HG03064 (cell line): ENCODE results near the gene SUMF1.
"Not testable (repeated sequence)": the region's sequence is repeated elsewhere in the genome, so short reads cannot be mapped to it uniquely, and the experiment has no call there.

Source experiments
- ATAC-seq: cut with Tn5 transposase; IDR thresholded peaks from one replicate; pipeline ENCODE4 v1.9.1; 2021; ENCODE audit warnings: low read depth; ENCODE audit not compliant: unreplicated experiment

Gene SUMF1

GRCh38 chr3:4462369-4463040, 4.6 kb downstream of the SUMF1 start:
- ATAC-seq, result no peak

- no peak for ATAC-seq
Measured at GRCh38 chr3:4461468-4462090, 5.5 kb downstream of the SUMF1 start.

- ATAC-seq, result no peak
Measured at GRCh38 chr3:4460334-4460733, 6.7 kb downstream of the SUMF1 start.

- ATAC-seq, result no peak
Measured at GRCh38 chr3:4458961-4459360, 8.1 kb downstream of the SUMF1 start.

GRCh38 chr3:4456780-4457179, 10.3 kb downstream of the SUMF1 start:
- ATAC-seq, result not testable (repeated sequence)

- no peak for ATAC-seq
Measured at GRCh38 chr3:4454142-4454541, 12.9 kb downstream of the SUMF1 start.

GRCh38 chr3:4449043-4449805, 17.8 kb downstream of the SUMF1 start:
- ATAC-seq, result no peak

GRCh38 chr3:4448187-4448586, 18.9 kb downstream of the SUMF1 start:
- ATAC-seq, result no peak

GRCh38 chr3:4447295-4447999, 19.6 kb downstream of the SUMF1 start:
- ATAC-seq, result no peak

- ATAC-seq, result no peak
Measured at GRCh38 chr3:4440951-4441350, 26.1 kb downstream of the SUMF1 start.

GRCh38 chr3:4438296-4438695, 28.8 kb downstream of the SUMF1 start:
- no peak for ATAC-seq

- ATAC-seq, result no peak
Measured at GRCh38 chr3:4432259-4432658, 34.8 kb downstream of the SUMF1 start.

- no peak for ATAC-seq
Measured at GRCh38 chr3:4429648-4430350, 37.3 kb downstream of the SUMF1 start.

- ATAC-seq, result peak; percentile 90
Measured at GRCh38 chr3:4426782-4427344, 40.2 kb downstream of the SUMF1 start.

GRCh38 chr3:4426261-4426781, 40.7 kb downstream of the SUMF1 start:
- ATAC-seq, result no peak

GRCh38 chr3:4425707-4426106, 41.4 kb downstream of the SUMF1 start:
- no peak for ATAC-seq

- ATAC-seq, result no peak
Measured at GRCh38 chr3:4425055-4425454, 42.0 kb downstream of the SUMF1 start.

GRCh38 chr3:4421121-4421520, 45.9 kb downstream of the SUMF1 start:
- peak; percentile 64 for ATAC-seq

GRCh38 chr3:4419920-4420319, 47.1 kb downstream of the SUMF1 start:
- no peak for ATAC-seq

GRCh38 chr3:4419386-4419785, 47.7 kb downstream of the SUMF1 start:
- no peak for ATAC-seq
